LoVo (cell line): ENCODE measurements around the gene GTF2E1.
"Not testable (repeated sequence)": the region's sequence is repeated elsewhere in the genome, so short reads cannot be mapped to it uniquely, and the experiment has no call there.

Experiments
- DNase-seq: peaks from one replicate; pipeline ENCODE4 v3.0.0-alpha.2; 2016; ENCODE audit warnings: low spot score

GTF2E1 gene

DNA sequence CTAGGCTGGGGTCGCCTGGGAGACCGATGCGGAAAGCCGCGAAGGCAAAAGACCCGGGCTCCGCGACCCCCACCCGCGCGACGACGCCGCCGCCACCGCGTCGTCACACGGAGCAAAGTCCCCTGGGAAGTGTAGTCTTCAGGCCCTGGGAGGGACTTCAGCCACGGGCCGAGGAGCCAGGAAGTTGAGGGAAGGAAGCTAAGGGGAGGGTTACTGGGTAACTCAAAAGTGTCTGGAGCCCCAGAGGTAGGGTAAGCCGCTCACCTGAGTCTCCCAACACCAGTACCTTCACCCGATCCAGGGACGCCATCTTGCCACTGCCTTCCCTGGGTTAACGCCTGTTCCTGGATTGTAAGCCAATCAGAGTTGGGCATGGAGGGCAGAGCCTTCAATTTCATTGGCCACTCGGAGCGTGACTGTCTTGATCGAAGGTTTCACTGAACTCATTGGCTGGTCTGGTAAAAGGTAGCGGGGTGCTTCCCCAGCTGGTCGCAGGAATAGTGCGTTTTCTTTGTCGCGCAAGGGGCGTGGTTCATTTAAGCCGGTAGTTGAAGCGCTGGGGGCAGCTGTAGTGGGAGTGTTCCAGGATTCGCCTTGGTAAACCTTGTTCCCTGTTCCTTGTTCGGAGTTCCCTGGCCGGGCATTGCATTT lies at the start of gene GTF2E1, which contains the start of gene RABL3:
GTF2E1 (plus strand) TSS at position 547 of the 651 bp plus-strand sequence. CDS start 7,809 bp downstream, outside the sequence.
RABL3 (minus strand) TSS at position 319 of the 651 bp plus-strand sequence; CDS start at position 310, 9 bp downstream.
- DNase-seq, result peak; percentile 97

DNA sequence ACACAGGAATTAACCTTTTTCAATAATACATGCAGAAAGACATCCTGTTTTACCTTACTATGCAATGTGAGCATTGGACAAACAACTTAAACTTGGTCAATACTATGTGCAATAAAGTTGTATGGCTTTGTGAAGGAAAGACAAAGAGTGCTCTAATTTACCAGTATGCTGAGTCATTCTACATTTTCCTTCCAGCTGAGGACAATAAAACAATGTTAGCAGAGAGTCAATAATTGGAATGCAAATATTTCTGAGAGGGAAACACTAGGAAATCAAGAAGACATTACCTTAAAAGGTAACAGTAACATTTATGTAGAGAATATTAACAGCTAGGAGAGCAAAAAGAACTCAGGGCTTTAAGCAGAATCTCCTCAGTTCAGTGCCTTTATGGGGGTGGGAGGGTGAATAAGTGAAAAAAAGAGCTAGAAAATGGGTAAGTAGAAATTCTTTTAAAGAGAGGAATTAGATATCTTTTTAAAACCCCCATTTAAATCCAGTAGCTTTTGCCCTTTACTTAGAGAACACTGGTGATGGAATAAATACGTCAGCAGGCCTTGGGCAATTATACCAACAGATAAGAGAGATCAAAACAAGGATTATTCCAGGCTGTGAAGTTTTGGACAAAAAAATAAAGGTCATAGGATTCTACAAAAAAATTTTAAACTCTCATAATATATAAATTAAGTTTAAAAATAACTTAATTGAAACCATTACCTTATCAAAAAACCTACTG lies 48.9 kb upstream of the GTF2E1 start:
- DNase-seq, result peak; percentile 66

DNA sequence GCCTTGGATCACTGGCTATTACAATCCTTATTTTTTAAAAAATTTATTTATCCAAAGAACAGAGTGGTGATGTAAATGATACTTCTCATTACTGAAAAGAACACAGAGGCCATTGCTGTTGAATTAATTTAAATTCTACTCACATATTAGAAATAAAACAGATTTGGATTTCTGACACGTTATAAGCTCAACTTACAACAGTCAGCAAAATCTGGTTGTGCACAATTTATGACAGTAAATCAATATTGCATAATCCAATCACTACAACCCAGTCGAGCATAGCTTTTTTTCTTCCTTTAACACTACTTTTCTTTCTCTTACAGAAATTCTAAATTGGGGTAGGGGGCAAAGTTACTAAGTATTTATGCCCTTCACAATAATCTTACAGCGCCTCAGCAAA lies 43.2 kb upstream of the GTF2E1 start:
- no peak for DNase-seq

DNA sequence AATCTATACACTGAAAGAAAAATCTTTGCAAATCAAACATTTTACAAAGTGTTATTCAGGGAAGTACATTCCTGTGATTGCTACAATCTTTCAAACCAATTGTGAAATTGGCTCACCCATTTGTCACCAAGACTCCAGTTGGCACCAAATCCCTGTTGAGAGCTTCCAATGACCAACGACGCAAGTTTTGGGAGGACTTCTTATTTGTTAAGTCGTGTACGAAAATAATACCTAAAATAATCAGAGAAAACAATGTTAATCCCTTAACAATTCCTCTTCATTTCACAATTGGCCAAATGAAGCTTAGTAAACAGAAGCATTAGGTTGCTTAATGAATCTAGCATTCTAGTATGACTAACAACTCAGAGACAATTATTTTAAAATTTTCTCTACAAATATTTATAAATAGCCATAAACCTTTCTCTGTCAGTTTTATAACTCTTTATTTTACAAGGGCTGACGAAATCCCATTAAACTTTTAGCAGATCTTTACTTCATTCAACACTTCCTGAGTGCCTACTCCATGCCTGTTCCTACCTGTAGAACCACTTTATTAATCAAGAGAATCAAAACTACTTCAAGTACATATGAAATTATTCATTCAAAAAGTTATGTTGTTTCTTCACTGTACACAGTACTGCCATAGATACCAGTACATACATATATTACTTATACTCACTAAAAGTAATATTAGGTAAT lies 36.5 kb upstream of the GTF2E1 start:
- no peak for DNase-seq

DNA sequence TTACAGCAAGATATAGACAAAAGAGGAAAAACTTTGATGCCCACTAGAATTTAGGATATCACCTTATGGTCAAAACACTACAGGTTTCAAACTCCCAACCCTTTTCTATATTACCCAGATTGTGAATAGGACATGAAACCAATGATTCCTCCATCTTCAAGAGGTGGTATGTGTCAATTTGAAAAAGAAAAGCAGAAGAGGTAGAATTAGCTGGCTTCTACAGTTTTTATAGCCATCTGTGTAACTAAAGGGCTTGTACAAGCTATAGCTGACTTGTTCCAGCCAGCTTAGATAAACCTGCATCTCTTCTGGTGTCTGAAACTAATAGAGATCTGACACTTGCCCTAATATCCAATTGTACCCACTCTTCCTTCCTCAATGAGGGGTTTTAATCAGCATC lies 35.6 kb upstream of the GTF2E1 start:
- DNase-seq, result no peak

DNA sequence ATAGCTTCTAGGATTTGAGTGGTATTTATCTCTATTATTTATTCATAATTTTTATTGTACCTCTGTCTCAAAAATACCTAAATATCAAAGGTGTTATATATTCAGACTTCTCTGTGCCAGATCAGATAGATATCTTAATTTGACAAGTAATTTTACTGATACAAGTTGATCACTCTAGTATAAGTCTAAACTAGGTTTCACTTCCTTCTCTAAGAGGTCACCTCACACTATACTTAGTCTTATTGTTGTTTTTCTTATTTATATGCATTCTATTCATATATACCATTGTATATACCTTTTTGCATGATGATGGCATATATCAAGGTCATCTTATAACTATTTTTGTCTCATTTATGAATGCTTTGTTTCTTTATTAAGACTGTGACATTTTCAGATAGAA lies 34.1 kb upstream of the GTF2E1 start:
- DNase-seq, result no peak

DNA sequence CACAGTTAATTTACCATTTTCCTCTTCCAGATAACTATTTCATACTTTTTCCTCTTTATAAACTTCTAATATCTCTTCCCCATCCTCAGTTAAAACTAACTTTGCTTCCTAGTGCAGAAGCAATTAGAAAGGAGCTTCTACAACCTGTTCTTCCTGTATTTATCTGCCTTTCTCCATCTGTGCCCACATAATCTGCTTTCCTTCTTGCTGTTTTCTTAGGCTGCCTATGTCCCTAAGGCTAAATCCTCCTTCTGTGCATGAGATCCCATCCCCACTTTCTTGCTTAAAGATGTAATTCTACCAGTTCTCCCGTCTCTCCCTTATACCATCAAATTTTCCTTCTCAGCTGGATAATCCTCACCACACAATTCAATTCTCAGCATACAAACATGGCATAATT lies 32.2 kb upstream of the GTF2E1 start:
- DNase-seq, result no peak

DNA sequence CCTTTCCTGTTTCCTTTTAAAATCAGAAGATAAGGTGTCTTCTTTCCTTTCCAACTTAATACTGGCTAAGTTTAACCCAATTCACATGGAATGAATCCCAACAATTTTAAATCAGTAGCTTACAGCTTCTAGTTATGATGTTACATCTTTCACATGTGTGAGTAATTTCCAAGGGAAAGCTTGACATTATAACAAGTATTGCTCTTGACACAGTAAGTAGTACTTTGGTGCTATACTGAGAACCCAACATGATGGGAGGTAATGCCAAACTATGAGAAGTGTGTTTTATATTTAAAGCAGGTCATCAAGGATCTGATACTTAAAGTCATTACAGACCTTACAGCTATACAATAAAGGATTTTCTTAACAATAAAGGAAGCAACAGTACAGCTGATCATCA lies 29.3 kb upstream of the GTF2E1 start:
- no peak for DNase-seq

DNA sequence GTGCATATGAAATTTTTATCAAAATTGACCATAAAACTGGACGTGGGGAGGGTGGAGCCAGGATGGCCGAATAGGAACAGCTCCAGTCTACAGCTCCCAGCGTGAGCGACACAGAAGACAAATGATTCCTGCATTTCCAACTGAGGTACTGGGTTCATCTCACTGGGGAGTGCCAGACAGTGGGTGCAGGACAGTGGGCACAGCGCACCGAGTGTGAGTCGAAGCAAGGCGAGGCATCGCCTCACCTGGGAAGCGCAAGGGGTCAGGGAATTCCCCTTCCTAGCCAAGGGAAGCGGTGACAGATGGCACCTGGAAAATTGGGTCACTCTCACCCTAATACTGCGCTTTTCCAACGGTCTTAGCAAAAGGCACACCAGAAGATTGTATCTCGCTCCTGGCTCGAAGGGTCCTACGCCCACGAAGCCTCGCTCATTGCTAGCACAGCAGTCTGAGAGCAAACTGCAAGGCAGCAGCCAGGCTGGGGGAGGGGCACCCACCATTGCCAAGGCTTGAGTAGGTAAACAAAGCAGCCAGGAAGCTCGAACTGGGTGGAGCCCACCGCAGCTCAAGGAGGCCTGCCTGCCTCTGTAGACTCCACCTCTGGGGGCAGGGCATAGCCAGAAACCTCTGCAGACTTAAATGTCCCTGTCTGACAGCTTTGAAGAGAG lies 23.2 kb upstream of the GTF2E1 start:
- not testable (repeated sequence) for DNase-seq

DNA sequence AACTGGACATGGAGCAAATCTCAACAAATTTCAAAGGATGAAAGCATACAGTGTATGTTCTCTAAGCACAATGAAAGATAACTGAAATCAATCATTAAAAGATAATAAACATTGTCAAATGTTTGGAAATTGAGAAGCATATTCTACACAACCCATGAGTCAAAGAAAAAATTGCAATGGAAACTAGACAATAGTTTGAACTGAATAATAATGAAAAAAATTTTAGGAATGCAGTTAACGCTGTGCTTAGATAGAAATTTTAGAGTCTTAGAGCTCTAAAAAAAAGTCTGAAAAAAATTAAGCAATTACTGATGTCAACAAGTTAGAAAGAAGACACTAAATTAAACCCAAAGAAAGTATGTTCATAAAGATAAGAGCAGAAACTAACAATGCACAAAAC lies 15.8 kb upstream of the GTF2E1 start:
- DNase-seq, result no peak

DNA sequence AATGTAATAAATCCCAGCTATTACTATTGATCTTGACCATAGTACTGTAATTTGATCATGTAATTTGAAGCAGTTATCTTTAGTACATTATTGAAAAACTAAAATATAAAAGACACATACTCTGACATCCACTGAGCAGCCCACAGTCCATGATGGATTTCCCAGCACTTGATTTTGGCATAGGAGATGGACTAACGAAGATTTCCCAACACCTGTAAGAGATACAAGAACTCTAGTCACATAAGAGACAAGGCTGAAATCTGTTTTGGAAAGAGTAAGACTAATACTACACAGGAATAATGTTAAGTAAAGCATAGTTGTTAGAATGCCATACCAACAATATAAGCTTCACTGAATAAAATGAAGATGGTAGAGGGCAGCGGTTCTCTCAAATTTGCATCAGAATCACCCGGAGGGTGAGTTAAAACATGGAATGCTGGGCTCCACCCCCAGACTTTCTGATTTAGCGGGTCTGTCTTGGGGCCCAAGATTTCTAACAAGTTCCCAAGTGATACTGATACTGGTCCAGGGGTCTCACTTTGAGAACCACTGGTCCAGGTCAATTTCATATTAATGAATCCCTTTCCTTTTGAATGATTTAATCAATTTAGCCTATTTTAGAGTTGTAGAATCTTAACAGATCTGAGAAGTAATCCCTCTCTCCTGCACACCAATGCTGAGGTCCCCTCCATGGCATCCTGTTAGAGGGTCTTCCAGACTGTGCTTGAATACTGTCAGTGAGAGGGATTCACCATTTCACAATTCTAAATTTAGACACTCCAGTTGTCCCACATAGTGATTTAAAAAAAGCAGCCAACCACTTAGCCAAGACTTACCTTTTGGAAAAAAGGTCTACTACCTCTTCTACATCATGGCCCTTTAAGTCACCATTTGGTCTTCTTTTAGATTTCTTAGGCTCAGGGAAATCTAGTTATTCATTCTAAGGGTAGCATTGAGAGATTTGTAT lies 11.7 kb upstream of the GTF2E1 start:
- no peak for DNase-seq

DNA sequence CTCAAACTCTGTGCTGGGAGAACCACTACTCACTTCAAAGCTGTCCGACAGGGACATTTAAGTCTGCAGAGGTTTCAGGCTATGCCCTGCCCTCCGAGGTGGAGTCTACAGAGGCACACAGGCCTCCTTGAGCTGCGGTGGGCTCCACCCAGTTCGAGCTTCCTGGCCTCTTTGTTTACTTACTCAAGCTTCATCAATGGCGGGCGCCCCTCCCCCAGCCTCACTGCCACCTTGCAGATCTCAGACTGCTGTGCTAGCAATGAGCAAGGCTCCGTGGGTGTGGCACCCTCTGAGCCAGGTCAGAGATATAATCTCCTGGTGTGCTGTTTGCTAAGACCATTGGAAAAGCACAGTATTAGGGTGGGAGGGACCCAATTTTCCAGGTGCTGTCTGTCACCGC lies 4.5 kb upstream of the GTF2E1 start:
- not testable (repeated sequence) for DNase-seq

DNA sequence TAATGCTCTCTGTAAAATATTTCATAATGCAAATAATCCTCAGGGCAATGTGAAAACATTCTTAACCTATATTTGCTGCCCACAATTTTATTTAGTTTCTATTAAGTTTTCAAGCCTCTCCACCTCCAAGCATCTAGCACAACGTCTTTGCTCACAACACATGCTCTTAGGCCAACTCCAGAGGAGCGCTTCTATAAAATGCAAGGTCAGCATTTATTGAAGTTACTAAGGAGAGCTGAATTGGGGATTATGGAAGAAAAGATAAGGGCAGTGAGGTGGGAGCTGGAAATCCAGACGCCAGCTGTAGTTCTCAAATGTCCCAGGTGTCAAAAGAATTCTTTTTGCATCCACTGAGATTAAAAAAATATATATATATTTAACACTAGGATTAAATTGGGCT lies 1.2 kb upstream of the GTF2E1 start:
- no peak for DNase-seq

DNA sequence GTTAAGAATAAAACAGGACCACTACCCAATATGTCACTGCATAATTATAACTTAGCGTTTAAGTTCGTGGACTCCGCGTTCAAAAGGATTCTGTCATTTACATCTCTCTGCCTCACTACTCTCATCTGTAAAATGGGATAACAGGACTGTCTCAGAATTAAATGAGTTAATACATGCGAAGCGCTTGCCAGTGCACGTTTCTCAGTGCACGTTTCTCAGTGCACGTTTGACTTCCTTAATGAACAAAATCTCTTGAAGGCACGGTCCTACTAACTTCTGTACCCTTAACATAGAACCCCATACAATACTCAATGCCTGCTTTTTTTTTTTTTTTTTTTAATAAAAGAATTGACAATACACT lies 727 bp upstream of the GTF2E1 start:
- peak; percentile 26 for DNase-seq

DNA sequence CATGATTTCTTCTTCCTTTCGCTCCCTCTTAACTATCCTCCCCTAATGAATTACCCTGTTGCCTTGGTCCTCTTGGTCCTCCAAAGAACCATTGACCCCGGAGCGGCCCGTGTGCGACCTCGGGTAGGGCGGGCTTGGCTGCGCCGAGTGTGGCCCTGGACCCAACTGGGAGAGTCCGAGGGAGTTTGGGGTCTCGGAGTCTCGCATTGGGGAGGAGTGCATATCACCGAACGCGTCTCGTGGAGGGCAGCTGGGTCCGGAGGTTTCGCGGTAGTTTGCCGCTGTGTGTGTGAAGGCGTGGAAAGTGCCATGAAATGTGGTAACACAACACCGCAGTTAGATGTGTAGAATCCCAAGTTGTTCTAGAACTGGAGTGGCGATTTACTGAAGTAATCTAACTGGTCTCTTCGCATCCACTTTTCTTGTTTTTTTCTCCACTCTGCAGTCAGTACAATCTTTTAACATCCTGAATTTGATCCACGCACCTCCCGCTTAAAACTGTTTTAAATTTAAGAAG lies 363 bp downstream of the GTF2E1 start:
- DNase-seq, result peak; percentile 8

DNA sequence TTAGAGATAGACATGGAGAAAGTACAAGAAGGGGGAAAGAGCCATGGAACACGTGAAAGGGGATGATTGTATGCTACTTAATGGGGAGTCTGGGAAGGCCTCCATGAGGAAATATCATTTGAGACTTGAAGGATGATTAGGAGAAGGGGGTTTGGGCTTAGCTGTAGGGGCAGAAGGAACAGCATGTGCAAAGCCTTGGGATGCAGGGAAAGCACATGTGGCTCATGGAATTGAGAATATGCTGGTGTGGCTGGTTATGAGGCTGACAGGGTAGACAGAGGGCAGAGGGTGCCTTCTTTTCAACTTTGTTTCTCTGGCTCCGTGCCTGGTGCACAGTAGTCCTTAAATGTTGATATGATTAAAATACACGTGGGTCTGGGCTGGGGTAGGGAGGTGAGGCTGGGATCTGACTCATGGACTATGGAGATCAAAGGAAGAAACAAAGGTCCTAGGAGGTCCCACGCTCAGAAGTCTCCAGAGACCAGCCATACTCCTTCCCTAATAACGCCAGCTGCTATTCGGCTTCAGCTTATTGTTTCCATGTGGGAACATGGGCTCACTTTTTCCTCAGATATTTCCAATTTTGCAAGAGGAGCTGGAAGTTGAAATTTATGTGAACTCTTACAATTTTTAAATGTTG lies 1.1 kb downstream of the GTF2E1 start:
- DNase-seq, result peak; percentile 16

DNA sequence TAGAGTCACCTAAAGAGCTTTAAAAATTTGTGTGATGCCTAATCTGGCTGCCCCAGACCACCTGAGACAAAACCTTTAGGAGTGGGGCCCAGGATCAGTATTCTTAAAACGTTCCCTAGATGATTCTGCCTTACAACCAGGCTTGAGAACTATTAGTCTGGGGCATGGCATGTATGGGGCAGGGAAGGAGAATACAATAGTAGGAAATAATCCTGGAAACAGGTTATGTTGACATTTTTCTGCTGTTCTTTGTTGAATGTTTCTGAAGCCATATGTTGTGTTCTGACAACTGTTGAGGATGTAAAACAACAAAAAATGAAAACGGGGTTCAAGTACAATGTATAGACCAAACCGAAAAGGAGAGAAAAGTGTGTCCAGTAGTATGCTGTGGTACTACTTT lies 2.9 kb downstream of the GTF2E1 start:
- DNase-seq, result no peak

DNA sequence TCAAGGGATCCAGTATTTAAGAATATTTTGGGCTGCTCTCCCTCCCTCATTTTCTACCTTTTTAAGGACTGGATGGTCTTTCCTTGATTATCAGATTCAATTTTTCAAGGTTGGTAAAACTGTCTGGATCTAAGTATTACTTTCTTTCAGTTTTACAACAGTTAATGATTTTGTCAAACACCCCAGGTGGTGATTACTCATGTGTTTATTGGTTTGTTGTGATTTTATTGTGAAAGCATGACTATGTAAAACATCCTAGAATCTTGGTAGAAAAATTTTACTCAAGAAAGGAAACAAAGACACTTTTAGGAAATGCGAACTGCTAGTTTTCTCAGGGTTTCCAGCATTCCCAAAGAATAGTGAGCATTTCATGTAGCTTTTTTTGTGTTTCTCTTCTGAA lies 7.3 kb downstream of the GTF2E1 start:
- no peak for DNase-seq

DNA sequence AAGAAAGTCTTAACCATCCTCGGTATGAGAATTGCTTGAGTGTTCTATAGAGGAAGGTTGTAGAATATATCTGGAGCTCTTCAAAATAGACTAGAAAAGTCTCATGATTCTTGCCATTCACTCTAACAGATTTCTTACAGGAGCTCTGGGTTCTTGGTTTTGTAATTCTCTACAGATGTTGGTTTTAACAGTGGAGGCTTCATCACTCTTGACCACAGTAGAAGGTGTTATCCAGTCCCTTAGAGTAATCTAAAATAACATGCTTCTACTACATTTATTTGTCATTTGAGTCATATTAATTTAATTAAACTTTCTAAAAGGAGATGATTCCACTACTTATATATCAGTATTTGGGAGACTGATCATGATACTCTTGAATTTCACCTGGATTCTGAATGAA lies 9.7 kb downstream of the GTF2E1 start:
- DNase-seq, result no peak

DNA sequence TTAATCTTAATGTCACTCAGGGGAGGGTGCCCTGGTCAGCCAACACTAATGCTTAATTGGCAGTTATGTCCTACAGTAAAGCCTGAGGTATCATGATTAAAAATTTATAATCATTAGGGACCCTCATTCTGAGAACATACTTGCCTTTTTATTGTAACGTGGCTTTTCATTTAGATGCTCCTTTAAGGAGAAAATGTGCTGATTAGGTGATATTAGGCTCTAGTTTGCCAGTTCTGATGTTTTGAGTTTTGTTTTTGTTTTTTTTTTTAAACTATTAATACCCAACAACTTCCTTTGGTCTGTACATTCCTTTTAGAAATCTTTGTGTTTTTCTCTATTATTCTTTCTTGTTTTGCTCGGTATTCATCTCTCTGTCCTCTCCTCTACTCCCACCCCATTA lies 10.3 kb downstream of the GTF2E1 start:
- DNase-seq, result no peak

DNA sequence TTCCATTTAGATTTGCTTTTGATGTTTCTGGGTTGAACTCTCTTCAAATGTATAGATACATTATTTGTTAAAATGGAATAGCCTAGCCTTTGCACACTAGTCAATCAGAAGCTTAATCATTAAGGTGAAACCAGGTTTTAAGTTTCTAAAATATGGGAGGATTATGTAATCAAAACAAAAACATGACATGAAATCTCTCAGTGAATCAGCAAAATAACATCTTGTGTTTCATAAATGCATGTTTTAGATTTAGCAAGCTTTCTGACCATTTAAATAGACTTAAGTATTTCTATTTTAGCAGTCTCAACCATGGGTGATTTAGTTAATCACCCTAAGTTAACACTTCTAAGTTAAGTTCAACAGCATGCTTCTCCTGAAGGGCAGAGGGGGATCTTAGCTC lies 11.3 kb downstream of the GTF2E1 start:
- DNase-seq, result no peak
